SK-N-SH treated with all-trans-retinoic acid at 6 μM for 48 hours (cell line): ENCODE data around the gene TECTA.

Experiments
- ATAC-seq: fragments of 200-7000 bp; cut with Tn5 transposase; 3 replicates; pipeline ENCODE4 v1.9.1; 2020; ENCODE audit warnings: mild to moderate bottlenecking, moderate library complexity
- ARNTL ChIP-seq: fragments of 450-650 bp; formaldehyde crosslinking; IDR thresholded peaks from 2 replicates; pipeline ENCODE4 v1.5.0; 2020; ENCODE audit warnings: low read depth, mild to moderate bottlenecking, moderate library complexity, borderline replicate concordance
- BACH2 ChIP-seq: fragments of 250-450 bp; sonication (Bioruptor Pico); IDR thresholded peaks from 2 replicates; pipeline ENCODE4 v1.9.0; 2021; ENCODE audit warnings: mild to moderate bottlenecking, borderline replicate concordance
- CSRNP3 ChIP-seq: fragments of 250-450 bp; sonication (Bioruptor Pico); IDR thresholded peaks from 2 replicates; pipeline ENCODE4 v1.5.1; 2021; ENCODE audit warnings: mild to moderate bottlenecking, moderate library complexity
- ESRRG ChIP-seq: fragments of 250-450 bp; sonication (Bioruptor Pico); IDR thresholded peaks from 2 replicates; pipeline ENCODE4 v1.6.1; 2021; ENCODE audit warnings: mild to moderate bottlenecking
- ISL1 ChIP-seq: fragments of 250-450 bp; sonication (Bioruptor Pico); IDR thresholded peaks from 2 replicates; pipeline ENCODE4 v2.1.2; 2022; ENCODE audit warnings: mild to moderate bottlenecking, moderate library complexity
- OSR1 ChIP-seq: fragments of 250-450 bp; sonication (Bioruptor Pico); IDR thresholded peaks from 2 replicates; pipeline ENCODE4 v1.8.0; 2022; ENCODE audit warnings: moderate library complexity, mild to moderate bottlenecking, inconsistent platforms
- PATZ1 ChIP-seq: fragments of 250-450 bp; sonication (Bioruptor Pico); IDR thresholded peaks from 2 replicates; pipeline ENCODE4 v1.8.0; 2020; ENCODE audit warnings: mild to moderate bottlenecking, moderate library complexity, borderline replicate concordance
- POU6F1 ChIP-seq: fragments of 250-450 bp; sonication (Bioruptor Pico); IDR thresholded peaks from 2 replicates; pipeline ENCODE4 v1.8.0; 2021; ENCODE audit warnings: low read depth, mild to moderate bottlenecking, moderate library complexity, borderline replicate concordance
- RARB ChIP-seq: fragments of 250-450 bp; sonication (Bioruptor Pico); IDR thresholded peaks from 2 replicates; pipeline ENCODE4 v1.8.0; 2021; ENCODE audit warnings: mild to moderate bottlenecking, moderate library complexity
- SNAI2 ChIP-seq: fragments of 250-450 bp; sonication (Bioruptor Pico); IDR thresholded peaks from 2 replicates; pipeline ENCODE4 v1.5.0; 2020; ENCODE audit warnings: mild to moderate bottlenecking, moderate library complexity
- TCF4 ChIP-seq: fragments of 250-450 bp; sonication (Bioruptor Pico); IDR thresholded peaks from 2 replicates; pipeline ENCODE4 v1.8.0; 2021; ENCODE audit warnings: mild to moderate bottlenecking, moderate library complexity, borderline replicate concordance
- TOX ChIP-seq: fragments of 250-450 bp; sonication (Bioruptor Pico); IDR thresholded peaks from 2 replicates; pipeline ENCODE4 v1.8.0; 2021; ENCODE audit warnings: mild to moderate bottlenecking, moderate library complexity, borderline replicate concordance
- TSHZ2 ChIP-seq: fragments of 250-450 bp; sonication (Bioruptor Pico); IDR thresholded peaks from 2 replicates; pipeline ENCODE4 v1.5.0; 2020; ENCODE audit warnings: mild to moderate bottlenecking, moderate library complexity
- ZC3H10 ChIP-seq: fragments of 250-450 bp; sonication (Bioruptor Pico); IDR thresholded peaks from 2 replicates; pipeline ENCODE4 v1.5.1; 2021; ENCODE audit warnings: mild to moderate bottlenecking, moderate library complexity
- ZFP3 ChIP-seq: fragments of 250-450 bp; sonication (Bioruptor Pico); IDR thresholded peaks from 2 replicates; pipeline ENCODE4 v1.5.0; 2020; ENCODE audit warnings: mild to moderate bottlenecking, moderate library complexity
- ZFP30 ChIP-seq: fragments of 450-650 bp; formaldehyde crosslinking; IDR thresholded peaks from 2 replicates; pipeline ENCODE4 v1.5.0; 2022; ENCODE audit warnings: mild to moderate bottlenecking, moderate library complexity
- ZNF565 ChIP-seq: fragments of 450-650 bp; formaldehyde crosslinking; conservative IDR thresholded peaks from 2 replicates; pipeline ENCODE4 v1.5.0; 2020; ENCODE audit warnings: low read depth, mild to moderate bottlenecking, moderate library complexity
- ZNF70 ChIP-seq: fragments of 450-650 bp; formaldehyde crosslinking; IDR thresholded peaks from 2 replicates; pipeline ENCODE4 v1.5.0; 2020; ENCODE audit warnings: mild to moderate bottlenecking, moderate library complexity
- ZNF8 ChIP-seq: fragments of 450-650 bp; formaldehyde crosslinking; IDR thresholded peaks from 2 replicates; pipeline ENCODE4 v1.5.0; 2020; ENCODE audit warnings: mild to moderate bottlenecking, moderate library complexity

TECTA gene

GRCh38 chr11:121110871-121111724 is 10.1 kb downstream of the TECTA start (continued):
- no peak for TF ChIP-seq CSRNP3
- no peak for TF ChIP-seq ARNTL (CRISPR knock-in tag)
- TF ChIP-seq RARB (CRISPR knock-in tag), result no peak
- TF ChIP-seq ZFP3 (CRISPR knock-in tag), result no peak
- no peak for TF ChIP-seq ISL1 (CRISPR knock-in tag)

- peak; percentile 96 for ATAC-seq
- TF ChIP-seq TSHZ2 (CRISPR knock-in tag), result no peak
- TF ChIP-seq POU6F1, result no peak
- TF ChIP-seq ZNF70 (CRISPR knock-in tag), result no peak
- TF ChIP-seq PATZ1, result no peak
- TF ChIP-seq ZFP30 (CRISPR knock-in tag), result no peak
- no peak for TF ChIP-seq ZFP3 (CRISPR knock-in tag)
- TF ChIP-seq TOX (CRISPR knock-in tag), result no peak
- TF ChIP-seq ZNF565 (CRISPR knock-in tag), result no peak
- no peak for TF ChIP-seq CSRNP3
- TF ChIP-seq TCF4, result no peak
- no peak for TF ChIP-seq ESRRG (CRISPR knock-in tag)
- no peak for TF ChIP-seq BACH2 (CRISPR knock-in tag)
- TF ChIP-seq OSR1, result no peak
- no peak for TF ChIP-seq ARNTL (CRISPR knock-in tag)
- no peak for TF ChIP-seq ZNF8
- no peak for TF ChIP-seq RARB (CRISPR knock-in tag)
- no peak for TF ChIP-seq ZC3H10 (CRISPR knock-in tag)
- TF ChIP-seq SNAI2 (CRISPR knock-in tag), result no peak
- no peak for TF ChIP-seq ISL1 (CRISPR knock-in tag)
- TF ChIP-seq, all 23 proteins: peak for 0
These were observed 11.7 kb downstream of the TECTA start for GRCh38 chr11:121112498-121113455.
